WTC11 (cell line): Measurements from ENCODE around the gene ZNF710. TPM values are rescaled to one million over a fixed set of nuclear protein-coding genes. Genes with fewer than 3 reads are reported as not detected.

Source experiments
- ATAC-seq: fragments of 200-7000 bp; cut with Tn5 transposase; 2 replicates; pipeline ENCODE4 v1.10.0; 2021; ENCODE audit warnings: mild to moderate bottlenecking, moderate library complexity
- CTCF ChIA-PET: fragments of 300-600 bp; sonication (Branson Sonifier 250); formaldehyde crosslinking; loops from one replicate; lab custom pipeline; 2021; ENCODE audit warnings: antibody characterized with exemption; lab: Charles Lee
- POLR2A ChIA-PET: fragments of 350-600 bp; sonication (Branson Sonifier 250); formaldehyde crosslinking; loops from one replicate; lab custom pipeline; 2021; ENCODE audit warnings: antibody characterized with exemption; lab: Charles Lee
- DNase-seq: peaks from one replicate; pipeline ENCODE4 v3.0.0; 2021; ENCODE audit warnings: low spot score
- H3K27ac Mint-ChIP-seq: 2 replicates; pipeline ENCODE4 v1.8.0; 2021; ENCODE audit warnings: mixed read lengths
- H3K27me3 Mint-ChIP-seq: 2 replicates; pipeline ENCODE4 v1.8.0; 2021; ENCODE audit warnings: low read depth, mild to moderate bottlenecking, moderate library complexity, mixed read lengths
- H3K36me3 Mint-ChIP-seq: 2 replicates; pipeline ENCODE4 v1.8.0; 2021; ENCODE audit warnings: mixed read lengths
- H3K4me1 Mint-ChIP-seq: 2 replicates; pipeline ENCODE4 v1.8.0; 2022; ENCODE audit warnings: mixed read lengths
- H3K4me3 Mint-ChIP-seq: 2 replicates; pipeline ENCODE4 v1.8.0; 2021; ENCODE audit warnings: mild to moderate bottlenecking, moderate library complexity, mixed read lengths
- H3K9me3 Mint-ChIP-seq: 2 replicates; pipeline ENCODE4 v1.8.0; 2021; ENCODE audit warnings: mixed read lengths
- CBFB ChIP-seq: sonication (generic); formaldehyde crosslinking; IDR thresholded peaks from 2 replicates; pipeline ENCODE4 v1.8.1; 2022; ENCODE audit warnings: mild to moderate bottlenecking, low read depth, missing genetic modification reagents
- CDX4 ChIP-seq: fragments of 250-450 bp; sonication (Bioruptor Pico); IDR thresholded peaks from 2 replicates; pipeline ENCODE4 v1.9.0; 2021; ENCODE audit warnings: moderate library complexity, mild to moderate bottlenecking, inconsistent platforms, borderline replicate concordance
- CREB1 ChIP-seq: sonication (generic); formaldehyde crosslinking; IDR thresholded peaks from 2 replicates; pipeline ENCODE4 v1.8.0; 2023; ENCODE audit warnings: mild to moderate bottlenecking, missing genetic modification reagents
- CTCF ChIP-seq: fragments of 200-600 bp; IDR thresholded peaks from 2 replicates; pipeline ENCODE4 v1.8.0; 2022; ENCODE audit warnings: antibody characterized with exemption
- FOXJ3 ChIP-seq: sonication (generic); formaldehyde crosslinking; IDR thresholded peaks from 2 replicates; pipeline ENCODE4 v1.9.0; 2021; ENCODE audit warnings: missing genetic modification reagents, mild to moderate bottlenecking, borderline replicate concordance
- HMGXB4 ChIP-seq: sonication (generic); formaldehyde crosslinking; IDR thresholded peaks from 2 replicates; pipeline ENCODE4 v1.8.1; 2023; ENCODE audit warnings: mild to moderate bottlenecking, moderate library complexity, missing genetic modification reagents
- NFE2L1 ChIP-seq: sonication (generic); formaldehyde crosslinking; IDR thresholded peaks from 2 replicates; pipeline ENCODE4 v1.8.1; 2023; ENCODE audit warnings: missing genetic modification reagents
- NR2C2 ChIP-seq: sonication (generic); formaldehyde crosslinking; IDR thresholded peaks from 2 replicates; pipeline ENCODE4 v1.8.0; 2022; ENCODE audit warnings: mild to moderate bottlenecking, missing genetic modification reagents
- OVOL2 ChIP-seq: fragments of 250-450 bp; sonication (Bioruptor Pico); IDR thresholded peaks from 2 replicates; pipeline ENCODE4 v1.9.0; 2021; ENCODE audit warnings: mild to moderate bottlenecking, borderline replicate concordance
- PRRX2 ChIP-seq: fragments of 250-450 bp; sonication (Bioruptor Pico); IDR thresholded peaks from 2 replicates; pipeline ENCODE4 v1.8.0; 2021; ENCODE audit warnings: mild to moderate bottlenecking
- TP53 ChIP-seq: sonication (generic); formaldehyde crosslinking; IDR thresholded peaks from 2 replicates; pipeline ENCODE4 v1.8.1; 2023; ENCODE audit warnings: mild to moderate bottlenecking, missing genetic modification reagents
- ZNF219 ChIP-seq: sonication (generic); formaldehyde crosslinking; IDR thresholded peaks from 2 replicates; pipeline ENCODE4 v1.8.0; 2023; ENCODE audit warnings: missing genetic modification reagents, mild to moderate bottlenecking, borderline replicate concordance
- ZNF396 ChIP-seq: fragments of 250-450 bp; sonication (Bioruptor Pico); IDR thresholded peaks from 2 replicates; pipeline ENCODE4 v1.8.0; 2021; ENCODE audit warnings: mild to moderate bottlenecking, moderate library complexity, borderline replicate concordance
- total RNA-seq: library from RNA; stranded (reverse); gene quantifications from 3 replicates; pipeline ENCODE4 v1.2.3, GENCODE V29; 2021
- TF ChIP-seq, protein P1 (sequence below): sonication (generic); formaldehyde crosslinking; IDR thresholded peaks from 2 replicates; pipeline ENCODE4 v1.8.1; 2023; ENCODE audit warnings: mild to moderate bottlenecking, missing genetic modification reagents
- TF ChIP-seq, protein P2 (sequence below): fragments of 250-450 bp; sonication (Bioruptor Pico); IDR thresholded peaks from 2 replicates; pipeline ENCODE4 v1.8.0; 2021; ENCODE audit warnings: mild to moderate bottlenecking

The ZNF710 gene
- total RNA-seq, 1 experiment from 2014 or later = 25.9 TPM

- H3K4me3 Mint-ChIP-seq = no peak overlapping the region
- TF ChIP-seq, protein P1, sequence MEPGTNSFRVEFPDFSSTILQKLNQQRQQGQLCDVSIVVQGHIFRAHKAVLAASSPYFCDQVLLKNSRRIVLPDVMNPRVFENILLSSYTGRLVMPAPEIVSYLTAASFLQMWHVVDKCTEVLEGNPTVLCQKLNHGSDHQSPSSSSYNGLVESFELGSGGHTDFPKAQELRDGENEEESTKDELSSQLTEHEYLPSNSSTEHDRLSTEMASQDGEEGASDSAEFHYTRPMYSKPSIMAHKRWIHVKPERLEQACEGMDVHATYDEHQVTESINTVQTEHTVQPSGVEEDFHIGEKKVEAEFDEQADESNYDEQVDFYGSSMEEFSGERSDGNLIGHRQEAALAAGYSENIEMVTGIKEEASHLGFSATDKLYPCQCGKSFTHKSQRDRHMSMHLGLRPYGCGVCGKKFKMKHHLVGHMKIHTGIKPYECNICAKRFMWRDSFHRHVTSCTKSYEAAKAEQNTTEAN (CRISPR knock-in tag) = no peak
- TF ChIP-seq OVOL2 (no peak), TP53 (no peak)
- TF ChIP-seq, protein P2, sequence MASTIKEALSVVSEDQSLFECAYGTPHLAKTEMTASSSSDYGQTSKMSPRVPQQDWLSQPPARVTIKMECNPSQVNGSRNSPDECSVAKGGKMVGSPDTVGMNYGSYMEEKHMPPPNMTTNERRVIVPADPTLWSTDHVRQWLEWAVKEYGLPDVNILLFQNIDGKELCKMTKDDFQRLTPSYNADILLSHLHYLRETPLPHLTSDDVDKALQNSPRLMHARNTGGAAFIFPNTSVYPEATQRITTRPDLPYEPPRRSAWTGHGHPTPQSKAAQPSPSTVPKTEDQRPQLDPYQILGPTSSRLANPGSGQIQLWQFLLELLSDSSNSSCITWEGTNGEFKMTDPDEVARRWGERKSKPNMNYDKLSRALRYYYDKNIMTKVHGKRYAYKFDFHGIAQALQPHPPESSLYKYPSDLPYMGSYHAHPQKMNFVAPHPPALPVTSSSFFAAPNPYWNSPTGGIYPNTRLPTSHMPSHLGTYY (CRISPR knock-in tag) = no peak
- TF ChIP-seq, all 79 proteins: peak for 0
- no peak for DNase-seq
- Mint-ChIP-seq H3K27me3 (no peaks in the 10 kb centered on the region), H3K27ac (no peak overlapping the region), H3K4me1 (no peaks in the 10 kb centered on the region), H3K36me3 (no peaks in the 10 kb centered on the region), H3K9me3 (no peaks in the 10 kb centered on the region)
- ChIA-PET CTCF (no interaction called here), POLR2A (no interaction called here)
- ATAC-seq = no peak
These were observed 33.2 kb upstream of the ZNF710 start for GRCh38 chr15:89967881-89968280.

GRCh38 chr15:89971592-89971997 is 29.5 kb upstream of the ZNF710 start:
- CTCF ChIA-PET = interaction anchor here (0.6 to 1.9 kb wide), 47 partner anchors 9 to 322 kb away, joined by 3 to 47 read pairs (median 4); partner anchors contain the start of genes AP3S2, ARPIN, IDH2 and SEMA4B
- ATAC-seq = peak; percentile 100

GRCh38 chr15:89972085-89972484 is 29.0 kb upstream of the ZNF710 start:
- TF ChIP-seq CBFB (CRISPR knock-in tag) (no peak), CREB1 (CRISPR knock-in tag) (no peak), NFE2L1 (CRISPR knock-in tag) (no peak), PRRX2 (CRISPR knock-in tag) (no peak), FOXJ3 (no peak), ZNF219 (no peak), ZNF396 (CRISPR knock-in tag) (no peak), HMGXB4 (no peak), CDX4 (CRISPR knock-in tag) (no peak), NR2C2 (CRISPR knock-in tag) (no peak)
- ATAC-seq (no peak), DNase-seq (no peak)
- H3K4me1 Mint-ChIP-seq = no peaks in the 10 kb centered on the region
- CTCF ChIA-PET = interaction anchor here (0.5 to 1.9 kb wide), 35 partner anchors 8 to 321 kb away, joined by 3 to 47 read pairs (median 5); partner anchors contain the start of genes AP3S2, ARPIN, IDH2 and SEMA4B
- H3K4me3 Mint-ChIP-seq = no peak overlapping the region
- no peak overlapping the region for H3K27ac Mint-ChIP-seq
- POLR2A ChIA-PET = no interaction called here
- peaks cover 8% of the 10 kb centered on the region for H3K9me3 Mint-ChIP-seq
- peaks cover 15% of the 10 kb centered on the region for H3K27me3 Mint-ChIP-seq
- peaks cover 2% of the 10 kb centered on the region; the same call in 1 of the 2 replicates for H3K36me3 Mint-ChIP-seq

More at GRCh38 chr15:89971592-89971997, 29.5 kb upstream of the ZNF710 start:
- TF ChIP-seq CDX4 (CRISPR knock-in tag) (no peak), CTCF (peak; percentile 61; the same call in 1 of the 2 replicates)
- TF ChIP-seq, all 79 proteins: peak for 1
- H3K27ac Mint-ChIP-seq = no peak overlapping the region
- peaks cover 12% of the 10 kb centered on the region for H3K27me3 Mint-ChIP-seq
- no peak overlapping the region for H3K4me3 Mint-ChIP-seq
- H3K36me3 Mint-ChIP-seq = peaks cover 2% of the 10 kb centered on the region; the same call in 1 of the 2 replicates
- POLR2A ChIA-PET = no interaction called here
- H3K9me3 Mint-ChIP-seq = peaks cover 8% of the 10 kb centered on the region
- no peaks in the 10 kb centered on the region for H3K4me1 Mint-ChIP-seq
- peak; percentile 88 for DNase-seq
